Breast epithelium (tissue), 3 donors: ENCODE data around the gene TTC7B.

ENCODE experiments used
- POLR2A ChIP-seq: fragments of 450-650 bp; IDR thresholded peaks from one replicate; pipeline ENCODE4 v1.6.1; 2016; ENCODE audit warnings: antibody characterized with exemption, mild to moderate bottlenecking, moderate library complexity
- TF ChIP-seq, protein P1 (sequence below), 3 donors: fragments of 450-650 bp; IDR thresholded peaks; one replicate each; pipeline ENCODE4 v1.5.1; 2016 to 2017; ENCODE audit warnings: antibody characterized with exemption in 3 of 3, mild to moderate bottlenecking in 3 of 3, moderate library complexity in 3 of 3

DNA sequence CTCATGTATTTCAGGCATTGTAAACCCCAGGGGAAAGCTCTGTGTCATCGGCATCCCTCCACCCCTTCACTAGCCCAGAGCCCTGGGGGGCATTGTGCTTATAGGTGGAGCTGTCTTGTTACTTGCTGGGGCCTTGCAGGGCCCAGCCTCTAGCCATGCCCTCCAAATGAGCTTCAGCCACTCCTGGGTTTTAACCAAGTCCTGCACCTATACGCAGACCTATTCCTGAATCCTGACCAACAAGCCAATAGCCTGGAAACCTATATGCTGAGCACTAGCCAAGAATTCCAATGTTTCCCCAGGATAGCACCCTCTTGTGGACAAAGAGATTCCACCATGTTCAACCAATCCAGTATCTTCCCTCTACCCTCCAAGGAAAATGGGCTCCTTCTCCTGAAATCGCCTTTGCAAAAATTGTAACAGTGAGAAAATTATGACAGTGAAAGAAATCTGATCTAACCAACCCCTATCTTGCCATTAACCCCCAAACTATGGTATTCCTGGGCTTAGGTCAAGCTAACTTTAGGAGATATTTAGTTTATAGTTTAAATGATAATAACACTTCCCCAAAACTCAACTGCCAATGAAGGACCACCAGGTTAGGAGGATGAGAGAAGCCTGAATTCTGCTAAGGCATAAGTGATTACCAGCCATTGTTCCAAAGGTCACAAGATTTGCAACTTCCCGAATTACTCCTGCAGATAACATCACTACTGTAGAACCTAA lies 55.5 kb downstream of the TTC7B start:
- TF ChIP-seq, protein P1, sequence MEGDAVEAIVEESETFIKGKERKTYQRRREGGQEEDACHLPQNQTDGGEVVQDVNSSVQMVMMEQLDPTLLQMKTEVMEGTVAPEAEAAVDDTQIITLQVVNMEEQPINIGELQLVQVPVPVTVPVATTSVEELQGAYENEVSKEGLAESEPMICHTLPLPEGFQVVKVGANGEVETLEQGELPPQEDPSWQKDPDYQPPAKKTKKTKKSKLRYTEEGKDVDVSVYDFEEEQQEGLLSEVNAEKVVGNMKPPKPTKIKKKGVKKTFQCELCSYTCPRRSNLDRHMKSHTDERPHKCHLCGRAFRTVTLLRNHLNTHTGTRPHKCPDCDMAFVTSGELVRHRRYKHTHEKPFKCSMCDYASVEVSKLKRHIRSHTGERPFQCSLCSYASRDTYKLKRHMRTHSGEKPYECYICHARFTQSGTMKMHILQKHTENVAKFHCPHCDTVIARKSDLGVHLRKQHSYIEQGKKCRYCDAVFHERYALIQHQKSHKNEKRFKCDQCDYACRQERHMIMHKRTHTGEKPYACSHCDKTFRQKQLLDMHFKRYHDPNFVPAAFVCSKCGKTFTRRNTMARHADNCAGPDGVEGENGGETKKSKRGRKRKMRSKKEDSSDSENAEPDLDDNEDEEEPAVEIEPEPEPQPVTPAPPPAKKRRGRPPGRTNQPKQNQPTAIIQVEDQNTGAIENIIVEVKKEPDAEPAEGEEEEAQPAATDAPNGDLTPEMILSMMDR (IDR thresholded peaks at IDR 0.05) = peak in 1 of 3 donors; percentile 32
- TF ChIP-seq POLR2A = no peak
